OCI-M2 (cell line): ENCODE results near the gene TMBIM1.
"Not testable (repeated sequence)": the region's sequence is repeated elsewhere in the genome, so short reads cannot be mapped to it uniquely, and the experiment has no call there.

Source experiments
- DNase-seq: peaks from one replicate; lab custom pipeline; 2025; ENCODE audit not compliant: unreplicated experiment; lab: John Stamatoyannopoulos, UW

Gene TMBIM1

GRCh38 chr2:218318241-218318640 is 25.9 kb upstream of the TMBIM1 start:
- no peak for DNase-seq

GRCh38 chr2:218317835-218318234 is 25.5 kb upstream of the TMBIM1 start:
- DNase-seq: no peak

- no peak for DNase-seq
These were observed 25.0 kb upstream of the TMBIM1 start for GRCh38 chr2:218317303-218317630.

- no peak for DNase-seq
These were observed 23.1 kb upstream of the TMBIM1 start for GRCh38 chr2:218315397-218315796.

GRCh38 chr2:218314764-218315163 is 22.5 kb upstream of the TMBIM1 start:
- not testable (repeated sequence) for DNase-seq

- DNase-seq: no peak
These were observed 21.1 kb upstream of the TMBIM1 start for GRCh38 chr2:218313356-218313755.

GRCh38 chr2:218312267-218312756 is 20.0 kb upstream of the TMBIM1 start:
- DNase-seq: no peak

GRCh38 chr2:218311541-218312266 is 19.4 kb upstream of the TMBIM1 start:
- DNase-seq: not testable (repeated sequence)

- DNase-seq: no peak
These were observed 18.7 kb upstream of the TMBIM1 start for GRCh38 chr2:218310853-218311540.

- no peak for DNase-seq
These were observed 15.2 kb upstream of the TMBIM1 start for GRCh38 chr2:218307415-218308090.

- DNase-seq: no peak
These were observed 14.0 kb upstream of the TMBIM1 start for GRCh38 chr2:218306184-218306920.

GRCh38 chr2:218305383-218305782 is 13.1 kb upstream of the TMBIM1 start:
- no peak for DNase-seq

- peak; percentile 88 for DNase-seq
These were observed 9.0 kb upstream of the TMBIM1 start for GRCh38 chr2:218301176-218301819.

GRCh38 chr2:218300141-218300540 is 7.8 kb upstream of the TMBIM1 start:
- no peak for DNase-seq

GRCh38 chr2:218298314-218298875 is 6.1 kb upstream of the TMBIM1 start:
- no peak for DNase-seq

GRCh38 chr2:218296847-218297246 is 4.5 kb upstream of the TMBIM1 start:
- DNase-seq: no peak

- no peak for DNase-seq
These were observed 3.9 kb upstream of the TMBIM1 start for GRCh38 chr2:218296200-218296599.

- no peak for DNase-seq
These were observed 2.7 kb upstream of the TMBIM1 start for GRCh38 chr2:218295029-218295428.

GRCh38 chr2:218294430-218295022 is 2.2 kb upstream of the TMBIM1 start:
- no peak for DNase-seq
